Amygdala (tissue), 56 donors: ENCODE measurements around the gene PDE10A.
"Not testable (repeated sequence)": the region's sequence is repeated elsewhere in the genome, so short reads cannot be mapped to it uniquely, and the experiment has no call there.

Source experiments
- DNase-seq, 56 donors: peaks; one replicate each; lab custom pipeline; 2025; lab: John Stamatoyannopoulos, UW

The PDE10A gene

DNA sequence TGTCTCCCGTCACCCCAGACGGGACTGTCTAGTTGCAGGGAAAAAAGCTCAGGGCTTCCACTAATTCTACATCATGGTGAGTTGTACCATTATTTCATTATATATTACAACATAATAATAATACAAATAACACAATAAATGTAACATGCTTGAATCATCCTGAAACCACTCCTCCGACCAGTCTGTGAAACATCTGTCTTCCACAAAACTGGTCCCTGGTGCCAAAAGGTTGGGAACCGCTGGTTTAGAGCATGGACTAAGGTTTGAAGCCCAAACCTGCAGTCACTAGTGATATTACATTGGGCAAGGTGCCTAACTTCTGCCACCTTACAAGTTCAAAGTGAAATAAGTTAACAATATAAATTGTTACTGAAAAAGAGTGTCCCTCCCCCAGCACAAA lies 175.7 kb downstream of the PDE10A start:
- DNase-seq: no peak

DNA sequence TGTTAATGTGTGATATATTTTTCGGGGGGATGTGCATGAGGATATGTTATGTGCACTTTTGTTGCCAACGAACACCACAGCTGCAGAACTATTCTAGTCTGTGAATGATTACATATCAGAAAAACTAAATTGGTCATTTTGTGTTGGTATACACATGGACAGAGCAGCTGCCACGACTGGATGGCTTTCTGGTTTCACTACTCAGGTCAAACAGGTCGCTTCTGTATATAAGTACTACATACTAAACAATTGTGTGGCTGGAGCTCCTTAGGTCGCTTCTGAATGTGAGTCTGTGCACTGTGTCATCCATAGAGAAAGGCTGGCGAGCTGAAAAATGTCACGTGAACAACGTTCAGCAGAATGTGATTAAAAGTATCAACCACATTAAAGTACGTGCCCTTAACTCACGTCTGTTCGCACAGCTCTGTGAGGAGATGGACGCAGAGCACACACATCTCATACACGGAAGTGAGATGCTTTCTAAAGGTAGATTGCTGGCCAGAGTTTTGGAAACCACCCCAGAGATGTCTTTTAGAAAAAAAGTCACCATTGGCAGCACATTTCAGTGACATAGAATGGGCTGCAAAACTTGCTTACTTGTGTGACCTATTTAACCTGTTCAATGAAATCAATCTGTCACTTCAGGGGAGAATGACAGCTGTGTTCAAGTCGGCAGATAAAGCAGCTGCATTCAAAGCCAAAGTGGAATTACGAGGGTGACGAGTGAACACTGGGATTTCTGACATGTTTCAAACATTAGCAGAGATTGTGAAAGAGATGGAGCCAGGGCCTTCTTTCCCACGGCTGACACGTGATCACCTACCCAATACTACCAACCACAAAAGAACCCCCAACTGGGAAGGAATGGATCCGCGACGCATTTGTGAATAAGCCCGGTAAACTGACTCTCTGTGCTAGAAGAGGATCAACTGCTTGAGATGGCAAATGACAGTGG lies 176.6 kb downstream of the PDE10A start:
- DNase-seq: no peak

DNA sequence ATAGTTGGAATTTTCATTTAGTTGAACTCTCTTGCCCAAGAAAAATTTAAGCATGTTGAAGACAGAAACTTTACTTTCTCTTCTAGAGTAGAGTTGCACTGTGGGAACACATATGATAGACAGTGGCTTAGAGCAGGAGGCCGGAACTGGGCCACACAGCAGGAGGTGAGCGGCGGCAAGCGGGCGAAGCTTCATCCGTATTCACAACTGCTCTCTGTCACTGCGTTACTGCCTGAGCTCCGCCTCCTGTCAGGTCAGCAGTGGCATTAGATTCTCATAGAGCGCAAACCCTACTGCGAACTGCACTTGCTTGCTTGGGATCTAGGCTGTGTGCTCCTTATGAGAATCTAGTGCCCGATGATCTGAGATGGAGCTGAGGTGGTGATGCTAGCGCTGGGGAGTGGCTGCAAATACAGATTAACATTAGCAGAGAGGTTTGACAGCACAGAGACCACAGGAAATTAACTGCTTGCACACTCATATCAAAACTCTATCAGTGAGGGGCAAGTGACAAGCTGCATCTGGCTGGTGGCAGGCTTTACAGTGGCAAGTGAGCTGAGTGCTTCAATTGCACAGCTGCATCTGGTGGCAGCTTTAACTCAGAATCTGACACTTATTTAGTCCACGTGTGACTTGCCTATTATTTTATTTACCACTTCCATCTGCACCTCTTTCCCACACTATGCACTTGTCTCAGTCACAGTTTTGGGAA lies 178.7 kb downstream of the PDE10A start:
- DNase-seq: no peak

DNA sequence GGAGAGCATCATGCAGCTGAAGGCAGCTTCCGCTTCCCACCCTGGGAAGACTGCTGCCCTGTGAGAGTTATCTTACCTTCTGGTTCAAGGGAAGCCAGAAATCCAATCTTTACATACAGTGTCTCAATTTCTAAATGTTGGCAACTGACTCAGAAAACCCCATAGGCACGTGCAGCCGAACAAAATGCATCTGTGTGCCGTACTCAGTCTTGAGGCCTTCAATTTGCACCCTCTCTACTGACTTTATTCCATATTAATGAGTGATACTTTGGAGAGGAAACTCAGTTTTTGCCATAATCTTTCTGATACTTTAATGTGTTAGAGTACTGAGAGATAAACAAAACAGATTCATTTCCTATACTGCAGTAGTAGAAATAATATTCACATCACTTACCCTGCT lies 181.1 kb downstream of the PDE10A start:
- no peak for DNase-seq

DNA sequence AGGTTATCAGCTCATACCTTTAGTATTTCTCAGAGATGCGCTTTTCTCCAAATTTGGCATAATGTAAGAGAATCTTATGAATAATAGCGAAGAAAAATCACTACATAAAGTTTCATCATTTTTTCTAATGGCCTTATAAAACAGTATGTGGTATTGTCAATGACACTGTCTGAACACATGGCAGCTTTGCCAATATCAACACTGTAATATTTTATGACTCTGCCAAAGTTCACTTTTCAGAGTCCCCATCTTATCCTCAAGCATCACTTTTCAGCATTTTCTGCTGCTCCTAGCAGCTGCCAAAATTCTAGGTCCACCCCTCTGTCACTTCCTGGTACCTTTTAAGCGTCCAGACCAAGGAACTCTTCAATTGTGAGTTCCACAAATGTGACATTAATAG lies 182.1 kb downstream of the PDE10A start:
- no peak for DNase-seq

DNA sequence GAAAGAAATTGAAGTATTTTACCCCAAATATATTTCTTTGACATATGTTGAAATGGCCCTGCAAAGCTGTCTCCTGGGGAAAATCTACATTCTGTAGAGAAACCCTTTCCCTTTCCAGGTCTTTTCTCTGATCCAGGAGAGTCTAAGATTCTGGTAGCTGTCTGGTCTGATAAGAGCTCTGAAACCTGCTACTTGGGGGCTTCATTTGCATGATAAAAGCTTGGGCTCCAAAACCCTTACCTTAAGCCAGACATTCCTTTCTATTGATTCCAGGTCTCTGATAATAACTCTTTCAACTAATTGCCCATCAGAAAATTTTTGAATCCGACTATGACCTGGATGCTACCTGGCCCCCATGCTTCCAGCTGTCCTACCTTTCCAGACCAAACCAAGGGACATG lies 184.5 kb downstream of the PDE10A start:
- DNase-seq: no peak

DNA sequence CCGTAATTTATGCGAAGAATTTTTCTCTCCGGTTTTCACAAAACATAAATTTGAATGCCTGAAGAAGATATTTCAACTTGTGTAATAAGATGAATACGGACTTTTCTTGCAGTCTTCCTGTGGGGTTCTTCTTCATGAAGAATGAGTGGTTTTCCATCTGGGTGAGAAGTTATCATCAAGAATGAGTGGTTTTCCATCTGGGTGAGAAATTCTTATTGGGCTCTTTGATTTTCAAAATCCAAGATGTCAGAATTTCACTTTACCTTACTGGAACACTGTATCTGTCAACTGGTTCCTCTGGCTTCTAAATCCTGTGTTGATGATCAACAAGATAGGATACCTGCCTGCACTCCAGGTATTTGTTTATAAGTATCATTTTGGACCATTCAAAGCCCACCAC lies 193.6 kb downstream of the PDE10A start:
- DNase-seq: no peak

DNA sequence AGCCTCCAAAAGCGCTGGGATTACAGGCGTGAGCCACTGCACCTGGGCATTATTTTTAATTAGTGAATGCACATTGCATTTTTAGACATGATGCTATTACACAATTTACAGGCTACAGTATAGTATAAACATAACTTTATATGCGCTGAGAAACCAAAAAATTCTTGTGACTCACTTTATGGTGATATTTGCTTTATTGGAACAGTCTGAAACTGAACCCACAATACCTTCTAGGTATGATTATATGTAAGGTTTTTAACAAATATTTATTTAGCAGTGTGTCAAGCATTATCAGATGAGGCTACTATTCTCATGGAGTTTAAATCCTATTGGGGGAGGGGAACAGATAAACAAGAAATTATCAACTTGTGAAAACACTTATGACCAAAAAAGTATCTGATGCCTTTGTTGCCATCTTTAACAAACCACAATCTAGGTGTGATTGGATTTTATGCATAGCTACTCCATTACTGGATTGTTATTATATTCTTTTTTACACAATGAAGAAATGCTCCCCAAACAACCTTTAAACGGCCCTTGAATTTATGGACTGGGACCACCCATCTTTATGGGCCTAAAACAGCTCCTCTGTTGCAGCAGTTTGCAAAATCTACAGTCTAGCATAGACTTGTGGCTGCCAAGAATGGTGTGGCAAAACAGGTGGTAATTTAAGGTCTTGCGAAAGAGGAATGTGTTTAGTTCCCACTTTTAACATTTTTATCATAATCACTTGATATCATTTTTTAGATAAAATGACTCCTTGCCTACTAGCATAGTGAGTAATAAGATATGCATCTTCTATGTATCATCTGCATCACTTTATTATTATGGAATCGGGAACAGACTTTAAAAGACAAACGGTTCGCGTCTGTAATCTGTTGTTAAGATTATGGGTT lies 194.5 kb downstream of the PDE10A start:
- DNase-seq: no peak

DNA sequence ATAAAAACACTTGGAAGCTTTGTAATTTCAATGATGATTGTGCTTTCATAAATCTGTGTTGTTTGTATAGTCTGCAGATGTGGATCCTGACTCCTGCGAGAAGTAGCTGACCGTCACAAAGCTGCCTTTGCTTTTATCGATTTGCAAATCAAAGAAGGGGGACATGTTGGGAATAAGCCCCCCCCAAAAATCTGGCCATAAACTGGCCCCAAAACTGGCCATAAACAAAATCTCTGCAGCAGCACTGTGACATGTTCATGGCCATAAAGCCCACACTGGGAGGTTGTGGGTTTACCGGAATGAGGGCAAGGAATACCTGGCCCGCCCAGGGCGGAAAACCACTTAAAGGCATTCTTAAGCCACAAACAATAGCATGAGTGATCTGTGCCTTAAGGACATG lies 199.5 kb downstream of the PDE10A start:
- not testable (repeated sequence) for DNase-seq

DNA sequence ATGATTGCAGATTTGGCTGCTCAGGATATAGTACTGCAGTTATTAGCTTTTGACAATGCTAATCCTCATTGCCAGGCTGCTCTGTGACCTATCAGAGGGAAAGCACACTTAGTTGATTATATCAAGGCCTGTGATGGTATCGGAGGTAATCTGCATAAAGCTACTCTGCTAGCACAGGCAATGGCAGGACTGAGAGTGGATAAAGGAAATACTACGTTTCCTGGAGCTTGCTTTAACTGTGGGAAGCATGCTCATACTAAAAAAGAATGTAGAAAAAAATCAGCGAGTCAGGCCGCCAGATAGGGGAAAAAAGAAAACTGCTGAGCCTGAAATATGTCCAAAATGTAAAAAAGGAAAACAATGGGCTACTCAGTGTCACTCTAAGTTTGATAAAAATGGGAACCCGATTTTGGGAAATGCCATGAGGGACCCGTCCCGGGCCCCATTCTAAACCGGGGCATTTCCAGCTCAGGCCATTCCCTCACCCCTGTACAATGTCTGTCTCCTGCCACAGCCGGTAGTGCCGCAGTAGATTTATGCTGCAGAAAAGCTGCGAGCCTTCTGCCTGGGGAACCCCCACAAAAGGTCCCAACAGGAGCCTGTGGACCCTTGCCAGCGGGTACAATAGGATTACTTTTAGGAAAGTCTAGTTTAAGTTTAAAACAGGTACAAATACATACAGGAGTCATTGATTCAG lies 203.3 kb downstream of the PDE10A start:
- peak in 1 of 56 donors; percentile 8 for DNase-seq

DNA sequence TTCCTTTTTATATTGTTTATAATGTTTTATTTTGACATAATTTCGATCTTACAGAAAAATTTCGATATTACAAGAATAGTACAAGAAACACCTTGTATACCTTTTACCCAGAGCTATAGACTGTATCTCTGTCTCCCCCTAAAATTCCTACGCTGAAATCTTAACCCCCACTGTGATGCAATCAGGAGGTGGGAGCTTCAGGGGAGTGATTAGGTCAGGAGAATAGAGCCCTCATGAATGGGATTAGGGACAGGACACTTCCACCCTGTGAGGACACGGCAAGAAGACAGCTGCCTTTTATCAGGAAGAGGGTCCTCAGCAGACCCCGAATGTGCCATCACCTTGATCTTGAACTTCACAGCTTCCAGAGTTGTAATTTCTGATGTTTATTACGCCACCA lies 204.9 kb downstream of the PDE10A start:
- no peak for DNase-seq

DNA sequence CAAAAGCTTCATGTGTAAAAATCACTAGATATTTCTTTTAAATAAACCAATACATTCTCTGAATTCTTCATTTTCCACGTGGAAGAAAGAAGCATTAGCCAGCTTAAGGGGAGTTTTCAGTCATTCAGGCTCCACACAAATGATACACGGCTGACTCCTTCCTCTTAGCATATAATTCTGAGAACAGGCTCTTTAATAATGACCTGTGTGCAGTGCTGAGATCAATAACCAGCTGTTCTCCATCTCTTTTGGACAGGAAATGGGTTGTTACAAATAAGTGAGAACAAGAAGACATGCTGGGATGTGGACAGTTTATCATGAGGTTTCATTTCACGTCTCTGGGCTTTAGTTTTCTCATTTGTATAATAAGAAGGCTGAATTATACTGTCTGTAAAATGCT lies 206.8 kb downstream of the PDE10A start:
- no peak for DNase-seq

DNA sequence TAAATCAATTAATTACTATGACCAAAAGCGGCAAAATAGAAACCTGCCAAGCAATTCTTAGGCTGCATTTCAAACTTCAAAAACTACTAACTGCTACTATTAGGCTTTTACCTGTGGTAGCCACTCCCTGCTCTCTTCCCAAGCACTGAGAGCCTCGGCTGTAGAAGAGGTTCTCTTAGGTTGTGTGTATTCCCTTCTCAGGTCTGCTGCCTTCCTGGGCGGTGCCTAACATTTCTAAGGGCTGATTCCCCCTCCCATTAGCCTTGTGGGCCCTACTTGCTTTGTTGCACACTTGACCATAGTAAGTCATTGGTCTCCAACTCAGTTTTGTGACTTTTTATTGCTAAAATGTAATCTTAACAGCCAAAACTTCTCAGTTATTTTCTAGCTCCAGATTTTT lies 207.6 kb downstream of the PDE10A start:
- no peak for DNase-seq

DNA sequence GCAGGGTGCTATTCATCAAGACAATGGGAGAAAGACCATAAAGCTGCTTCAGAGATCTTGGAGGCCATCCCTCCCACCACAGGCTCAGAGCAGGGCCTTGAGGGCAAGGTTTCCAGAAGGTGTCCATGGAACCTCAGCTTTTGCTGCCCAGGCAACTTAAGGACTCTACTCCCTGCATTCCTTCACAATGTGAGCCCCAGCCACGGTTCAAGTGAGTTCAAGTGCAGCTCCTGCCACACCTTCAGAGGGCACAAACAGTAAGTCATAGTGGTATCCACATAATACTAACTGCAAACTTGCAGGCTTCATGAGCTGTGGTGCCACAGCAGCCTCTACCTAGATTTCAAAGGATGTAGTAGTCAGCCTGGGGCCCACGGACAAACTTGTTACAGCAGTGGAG lies 209.6 kb downstream of the PDE10A start:
- no peak for DNase-seq

DNA sequence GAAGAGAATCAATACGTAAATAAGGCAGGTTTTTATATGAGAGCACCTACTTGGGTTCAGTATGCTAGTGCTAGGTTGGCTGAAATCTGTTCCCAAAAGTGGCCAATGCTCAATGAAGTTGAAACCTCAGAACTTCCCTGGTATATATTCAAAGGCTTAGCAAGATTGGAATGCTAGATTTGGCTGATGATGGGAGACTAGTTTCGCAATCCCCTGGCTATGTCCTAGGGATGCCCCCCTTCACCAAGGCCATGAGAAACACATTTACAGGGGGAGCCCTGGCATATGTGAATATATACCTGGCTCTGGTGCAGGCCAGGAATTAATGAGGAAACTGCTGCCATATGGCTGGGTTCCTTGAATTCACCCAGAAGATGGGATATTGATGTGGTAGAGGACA lies 211.2 kb downstream of the PDE10A start:
- no peak for DNase-seq

DNA sequence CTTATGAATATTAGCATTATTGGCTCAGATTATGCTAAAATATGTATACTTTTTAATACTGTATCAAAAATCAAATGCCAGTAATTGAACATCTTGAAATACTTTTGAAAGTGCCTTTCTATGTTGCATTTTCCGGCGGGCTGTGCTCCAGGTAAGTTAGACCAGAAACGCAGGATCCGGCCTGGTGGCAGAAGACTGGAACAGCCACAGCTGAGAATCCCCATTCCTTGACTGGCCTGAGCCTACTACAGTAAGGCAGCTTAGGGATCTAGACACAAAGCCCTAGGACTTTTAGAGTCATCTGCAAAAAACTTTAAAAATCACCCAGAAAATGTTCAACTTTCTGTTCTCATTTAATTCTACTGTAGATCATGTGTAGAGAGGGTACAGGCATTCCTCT lies 214.8 kb downstream of the PDE10A start:
- DNase-seq: no peak

DNA sequence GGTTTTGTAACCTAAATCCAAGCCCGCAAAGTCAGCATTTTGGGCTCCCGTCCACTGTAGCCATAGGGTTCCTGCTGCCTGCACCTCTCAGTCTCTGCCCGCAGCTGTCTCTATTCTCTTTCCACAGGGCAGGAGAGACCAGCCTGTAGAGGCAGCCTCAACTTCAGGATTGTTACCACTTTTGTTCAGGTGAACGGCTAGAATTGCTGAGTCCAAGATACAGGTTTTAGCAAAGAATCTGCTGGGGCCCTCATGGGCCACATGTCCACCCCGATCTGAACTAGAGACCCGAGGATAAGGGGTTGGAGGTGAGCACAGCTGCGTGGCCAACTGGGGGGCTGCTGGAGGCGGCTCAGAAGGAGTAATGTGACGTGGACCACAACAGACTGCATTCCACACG lies 215.9 kb downstream of the PDE10A start:
- DNase-seq: no peak

DNA sequence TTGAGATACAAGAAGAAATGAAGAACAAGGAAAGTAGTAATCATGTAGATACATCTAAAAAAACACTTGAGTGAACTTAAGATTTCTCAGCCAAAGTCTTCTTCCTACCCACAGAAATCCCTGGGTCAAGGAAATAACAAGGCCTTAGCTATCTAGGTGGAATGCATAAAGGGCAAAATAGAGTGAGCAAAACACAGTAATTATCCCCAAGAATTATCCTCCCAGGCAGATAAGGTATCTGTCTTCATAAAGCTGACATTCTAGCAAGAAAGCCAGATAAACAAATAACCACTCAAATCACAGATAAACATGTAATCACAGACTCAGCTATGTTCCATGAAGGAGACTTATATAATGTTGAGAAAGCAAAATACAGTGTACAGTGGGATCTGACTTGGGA lies 216.7 kb downstream of the PDE10A start:
- DNase-seq: no peak

DNA sequence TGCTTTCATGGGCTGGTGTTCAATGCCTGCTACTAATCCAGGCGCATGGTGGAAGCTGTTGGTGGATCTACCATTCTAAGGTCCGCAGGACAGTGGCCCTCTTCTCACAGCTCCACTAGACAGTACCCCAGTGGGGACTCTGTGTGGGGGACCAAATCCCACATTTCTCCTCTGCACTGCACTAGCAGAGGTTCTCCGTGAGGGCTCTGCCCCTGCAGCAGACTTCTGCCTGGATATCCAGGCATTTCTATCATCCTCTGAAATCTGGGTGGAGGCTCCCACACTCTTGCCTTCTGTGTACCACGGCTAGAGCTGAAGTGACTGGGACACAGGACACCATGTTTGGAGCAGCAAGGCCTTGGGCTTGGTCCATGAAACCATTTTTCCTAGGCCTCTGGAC lies 219.6 kb downstream of the PDE10A start:
- no peak for DNase-seq

DNA sequence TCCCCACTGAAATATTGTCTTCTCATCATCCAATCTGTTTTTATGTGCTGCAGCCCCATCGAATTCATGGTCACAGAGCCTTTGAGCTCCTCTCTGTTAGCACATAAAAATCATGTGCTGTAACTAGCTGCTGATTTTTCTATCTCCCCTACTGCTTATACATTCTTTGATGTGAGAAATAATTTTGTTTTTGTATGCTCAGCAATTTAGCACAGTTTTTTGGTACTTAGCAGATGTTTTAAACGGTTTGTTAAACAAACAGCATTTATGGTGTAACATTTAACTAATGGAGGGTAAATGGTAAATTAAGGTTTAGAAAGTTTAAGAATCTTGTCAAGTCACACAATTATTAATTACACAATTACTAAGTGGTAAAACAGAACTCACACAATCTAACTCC lies 221.9 kb downstream of the PDE10A start:
- no peak for DNase-seq
